B cell (primary cell): ENCODE measurements around the gene COX7A1. TPM values are rescaled to one million over a fixed set of nuclear protein-coding genes. Genes with fewer than 3 reads are reported as not detected.

ENCODE experiments used
- ATAC-seq: fragments of 200-7000 bp; cut with Tn5 transposase; one replicate; pipeline ENCODE4 v1.10.0; 2021; ENCODE audit warnings: low read depth, mild to moderate bottlenecking, moderate number of reproducible peaks, moderate library complexity
- CTCF ChIA-PET: fragments of 350-600 bp; sonication (Branson Sonifier 250); formaldehyde crosslinking; loops from one replicate; lab custom pipeline; 2021; ENCODE audit warnings: antibody characterized with exemption, inconsistent platforms; lab: Charles Lee
- POLR2A ChIA-PET: fragments of 350-600 bp; sonication (Branson Sonifier 250); formaldehyde crosslinking; loops from one replicate; lab custom pipeline; 2021; ENCODE audit warnings: antibody characterized with exemption; lab: Charles Lee
- DNase-seq: peaks from one replicate; pipeline ENCODE4 v3.0.0; 2013
- H2AFZ ChIP-seq: 2 replicates; pipeline ENCODE4 v1.6.1; 2012; ENCODE audit warnings: mild to moderate bottlenecking, low read depth, low read length; ENCODE audit not compliant: insufficient read depth, poor library complexity, severe bottlenecking
- H3K27ac ChIP-seq, 2 donors: 1 replicate in 1 of 2; 2 replicates in 1 of 2; pipeline ENCODE4 v1.5.1; 2012 to 2013; ENCODE audit warnings: low read length in 2 of 2, mild to moderate bottlenecking in 2 of 2, moderate library complexity in 1 of 2
- H3K27me3 ChIP-seq, 4 experiments: fragments of 200-600 bp in 1 of 4; sonication (generic) in 1 of 4; replicated peaks in 1 of 4; 1 replicate in 2 of 4; 2 replicates in 2 of 4; pipeline versions ENCODE4 v1.6.1 to v1.7.0; 2013 to 2016; ENCODE audit warnings: low read length in 3 of 4, mild to moderate bottlenecking in 2 of 4, mixed read lengths in 1 of 4, moderate library complexity in 1 of 4; ENCODE audit not compliant: insufficient read depth in 4 of 4, control insufficient read depth in 3 of 4; ENCODE audit errors: control extremely low read depth in 1 of 4
- H3K36me3 ChIP-seq, 2 experiments: replicated peaks in 1 of 2; 1 replicate in 1 of 2; 2 replicates in 1 of 2; pipeline versions ENCODE4 v1.6.1 to v1.7.1; 2013; ENCODE audit warnings: low read length in 1 of 2; ENCODE audit not compliant: insufficient read depth in 2 of 2, control insufficient read depth in 1 of 2; ENCODE audit errors: control extremely low read depth in 1 of 2, extremely low read depth in 1 of 2
- H3K4me1 ChIP-seq, 2 donors: fragments of 200-600 bp in 1 of 2; sonication (generic) in 1 of 2; 1 replicate in 1 of 2; 2 replicates in 1 of 2; pipeline versions ENCODE4 v1.5.1 to v1.6.1; 2013 to 2017; ENCODE audit warnings: low read length in 2 of 2; ENCODE audit not compliant: control insufficient read depth in 2 of 2, insufficient read depth in 2 of 2
- H3K4me2 ChIP-seq: replicated peaks from 2 replicates; pipeline ENCODE3; 2012; ENCODE audit warnings: mild to moderate bottlenecking, low read depth, low read length; ENCODE audit not compliant: poor library complexity, severe bottlenecking
- H3K4me3 ChIP-seq, 5 experiments: fragments of 200-600 bp in 1 of 5; sonication (generic) in 1 of 5; 1 replicate in 3 of 5; 2 replicates in 2 of 5; pipeline versions ENCODE4 v1.5.1 to v1.7.0; 2011 to 2016; ENCODE audit warnings: low read length in 4 of 5, mild to moderate bottlenecking in 4 of 5, low read depth in 2 of 5, control low read depth in 1 of 5, moderate library complexity in 1 of 5; ENCODE audit not compliant: insufficient read depth in 1 of 5; ENCODE audit errors: control extremely low read depth in 1 of 5, extremely low read depth in 1 of 5
- H3K79me2 ChIP-seq: fragments of 200-600 bp; sonication (generic); one replicate; pipeline ENCODE4 v1.6.0; 2016; ENCODE audit warnings: low read length; ENCODE audit not compliant: control insufficient read depth, insufficient read depth
- H3K9ac ChIP-seq: fragments of 200-600 bp; sonication (generic); 2 replicates; pipeline ENCODE4 v1.6.1; 2017; ENCODE audit warnings: mild to moderate bottlenecking, low read length, moderate library complexity
- H3K9me3 ChIP-seq, 3 donors: one replicate each; pipeline versions ENCODE4 v1.6.1 to v1.7.1; 2013; ENCODE audit warnings: low read length in 2 of 3; ENCODE audit not compliant: control insufficient read depth in 2 of 3, insufficient read depth in 1 of 3; ENCODE audit errors: control extremely low read depth in 1 of 3
- H4K20me1 ChIP-seq: 2 replicates; pipeline ENCODE4 v1.6.0; 2012; ENCODE audit warnings: mild to moderate bottlenecking, low read length; ENCODE audit not compliant: insufficient read depth, control insufficient read depth, poor library complexity, severe bottlenecking
- H3K27ac Mint-ChIP-seq: one replicate; pipeline ENCODE4 v1.8.0; 2021; ENCODE audit warnings: mixed read lengths
- H3K27me3 Mint-ChIP-seq: one replicate; pipeline ENCODE4 v1.8.0; 2021; ENCODE audit warnings: mixed read lengths
- H3K4me1 Mint-ChIP-seq: one replicate; pipeline ENCODE4 v1.8.0; 2021; ENCODE audit warnings: mixed read lengths
- H3K4me3 Mint-ChIP-seq: one replicate; pipeline ENCODE4 v1.8.0; 2021; ENCODE audit warnings: mixed read lengths
- H3K9me3 Mint-ChIP-seq: one replicate; pipeline ENCODE4 v1.8.0; 2022; ENCODE audit warnings: mixed read lengths; ENCODE audit not compliant: insufficient read depth
- EZH2 ChIP-seq: IDR thresholded peaks from 2 replicates; pipeline ENCODE4 v1.6.1; 2012; ENCODE audit warnings: borderline replicate concordance, low read depth, mild to moderate bottlenecking, moderate library complexity, low read length; ENCODE audit not compliant: insufficient read depth, poor library complexity, severe bottlenecking
- WGBS: methylation state at CpG from one replicate; pipeline ENCODE4 v1.1.5; 2013; ENCODE audit warnings: missing lambda C conversion rate; ENCODE audit not compliant: insufficient coverage; 5-methylcytosine and 5-hydroxymethylcytosine counted together
- intact Hi-C: fragments of 100-400 bp; cut with micrococcal nuclease; formaldehyde crosslinking; loops from one replicate; pipeline ENCODE4 v1.10.0; 2022
- polyA plus RNA-seq: library from polyadenylated mRNA; depleted of rRNA; stranded (reverse); fragments of >200 nt; gene quantifications from 2 replicates; pipeline ENCODE4 v1.2.3, GENCODE V29; 2012
- total RNA-seq, 2 donors: library from RNA; stranded (reverse); fragments of 120-200 nt in 1 of 2; gene quantifications; 1 replicate in 1 of 2; 2 replicates in 1 of 2; pipeline versions ENCODE4 v1.2.3 to v1.2.4, GENCODE V29; 2013 to 2022
- TF ChIP-seq, protein P1 (sequence below): fragments of 200-600 bp; IDR thresholded peaks from one replicate; pipeline ENCODE4 v1.8.0; 2022; ENCODE audit warnings: antibody characterized with exemption, mild to moderate bottlenecking

Gene COX7A1
- total and polyA plus RNA-seq, 2 donors (not counting 1 experiment from before 2014, with no cell fraction given) = not detected

DNA sequence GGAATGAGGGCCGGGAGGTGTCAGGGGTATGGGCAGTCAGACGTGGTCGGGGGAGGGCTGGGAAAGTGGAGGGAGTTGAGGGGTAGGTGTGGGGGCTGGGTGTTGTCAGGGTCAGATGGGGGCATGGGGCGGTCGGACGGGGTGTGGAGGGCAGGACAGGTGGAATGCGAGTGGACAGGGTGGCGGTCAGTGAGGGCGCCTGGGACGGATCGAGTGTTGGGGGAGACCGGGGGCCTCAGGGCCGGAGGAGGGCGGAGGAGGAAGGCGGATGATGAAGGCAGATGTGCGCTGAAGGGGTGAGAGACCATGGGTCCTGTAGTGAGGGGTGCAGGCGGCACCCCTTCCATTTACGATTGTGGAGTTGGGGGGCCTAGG lies 31.3 kb downstream of the COX7A1 start:
- no peaks in the 10 kb centered on the region for H3K9me3 Mint-ChIP-seq
- Histone ChIP-seq H3K27ac (no peak overlapping the region), H3K4me2 (no peak overlapping the region), H3K9ac (no peak overlapping the region), H2AFZ (no peak overlapping the region), H3K9me3 (no peaks in the 10 kb centered on the region), H3K36me3 (peaks cover 0 to 56% of the 10 kb centered on the region in 2 experiments), H3K27me3 (no peaks in the 10 kb centered on the region), H3K4me1 (peaks cover 5 to 9% of the 10 kb centered on the region in 2 donors), H3K79me2 (peaks cover 47% of the 10 kb centered on the region), H4K20me1 (peaks cover 19% of the 10 kb centered on the region), H3K4me3 (no peak overlapping the region)
- no peak for ATAC-seq
- H3K4me3 Mint-ChIP-seq = no peak overlapping the region
- ChIA-PET CTCF (no interaction called here), POLR2A (no interaction called here)
- TF ChIP-seq EZH2 = no peak
- TF ChIP-seq, protein P1, sequence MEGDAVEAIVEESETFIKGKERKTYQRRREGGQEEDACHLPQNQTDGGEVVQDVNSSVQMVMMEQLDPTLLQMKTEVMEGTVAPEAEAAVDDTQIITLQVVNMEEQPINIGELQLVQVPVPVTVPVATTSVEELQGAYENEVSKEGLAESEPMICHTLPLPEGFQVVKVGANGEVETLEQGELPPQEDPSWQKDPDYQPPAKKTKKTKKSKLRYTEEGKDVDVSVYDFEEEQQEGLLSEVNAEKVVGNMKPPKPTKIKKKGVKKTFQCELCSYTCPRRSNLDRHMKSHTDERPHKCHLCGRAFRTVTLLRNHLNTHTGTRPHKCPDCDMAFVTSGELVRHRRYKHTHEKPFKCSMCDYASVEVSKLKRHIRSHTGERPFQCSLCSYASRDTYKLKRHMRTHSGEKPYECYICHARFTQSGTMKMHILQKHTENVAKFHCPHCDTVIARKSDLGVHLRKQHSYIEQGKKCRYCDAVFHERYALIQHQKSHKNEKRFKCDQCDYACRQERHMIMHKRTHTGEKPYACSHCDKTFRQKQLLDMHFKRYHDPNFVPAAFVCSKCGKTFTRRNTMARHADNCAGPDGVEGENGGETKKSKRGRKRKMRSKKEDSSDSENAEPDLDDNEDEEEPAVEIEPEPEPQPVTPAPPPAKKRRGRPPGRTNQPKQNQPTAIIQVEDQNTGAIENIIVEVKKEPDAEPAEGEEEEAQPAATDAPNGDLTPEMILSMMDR = no peak
- intact Hi-C loops = no loop called here
- no peak for DNase-seq
- peaks cover 14% of the 10 kb centered on the region for H3K4me1 Mint-ChIP-seq
- H3K27ac Mint-ChIP-seq = no peak overlapping the region
- 97% methylated on average over 18 of the region's 18 CpGs for WGBS
- no peaks in the 10 kb centered on the region for H3K27me3 Mint-ChIP-seq

- POLR2A ChIA-PET = no interaction called here
- no peak overlapping the region for H3K27ac Mint-ChIP-seq
- WGBS = 96% methylated on average over 19 of the region's 26 CpGs
These were observed 31.9 kb downstream of the COX7A1 start for GRCh38 chr19:36120092-36120983.

More at GRCh38 chr19:36120092-36120983, 31.9 kb downstream of the COX7A1 start:
- Histone ChIP-seq H3K4me3 (no peak overlapping the region), H3K27ac (no peak overlapping the region), H2AFZ (no peak overlapping the region), H3K4me2 (no peak overlapping the region), H3K27me3 (no peaks in the 10 kb centered on the region), H3K79me2 (peaks cover 50% of the 10 kb centered on the region), H3K36me3 (peaks cover 0 to 49% of the 10 kb centered on the region in 2 experiments), H3K4me1 (peaks cover 7 to 11% of the 10 kb centered on the region in 2 donors), H3K9me3 (no peaks in the 10 kb centered on the region), H3K9ac (no peak overlapping the region), H4K20me1 (peaks cover 19% of the 10 kb centered on the region)
- TF ChIP-seq, protein P1 = no peak
- no peak for TF ChIP-seq EZH2
- H3K9me3 Mint-ChIP-seq = no peaks in the 10 kb centered on the region
- no peak for ATAC-seq
- H3K27me3 Mint-ChIP-seq = no peaks in the 10 kb centered on the region
- no peak for DNase-seq
- H3K4me3 Mint-ChIP-seq = no peak overlapping the region
- CTCF ChIA-PET = no interaction called here
- intact Hi-C loops = no loop called here
- H3K4me1 Mint-ChIP-seq = peaks cover 15% of the 10 kb centered on the region
